B cell (primary cell): Measurements from ENCODE around the gene RPL29. TPM values are rescaled to one million over a fixed set of nuclear protein-coding genes. Genes with fewer than 3 reads are reported as not detected.

ENCODE experiments used
- ATAC-seq: fragments of 200-7000 bp; cut with Tn5 transposase; one replicate; pipeline ENCODE4 v1.10.0; 2021; ENCODE audit warnings: low read depth, mild to moderate bottlenecking, moderate number of reproducible peaks, moderate library complexity
- CTCF ChIA-PET: fragments of 350-600 bp; sonication (Branson Sonifier 250); formaldehyde crosslinking; loops from one replicate; lab custom pipeline; 2021; ENCODE audit warnings: antibody characterized with exemption, inconsistent platforms; lab: Charles Lee
- POLR2A ChIA-PET: fragments of 350-600 bp; sonication (Branson Sonifier 250); formaldehyde crosslinking; loops from one replicate; lab custom pipeline; 2021; ENCODE audit warnings: antibody characterized with exemption; lab: Charles Lee
- DNase-seq: peaks from one replicate; pipeline ENCODE4 v3.0.0; 2013
- H2AFZ ChIP-seq: 2 replicates; pipeline ENCODE4 v1.6.1; 2012; ENCODE audit warnings: mild to moderate bottlenecking, low read depth, low read length; ENCODE audit not compliant: insufficient read depth, poor library complexity, severe bottlenecking
- H3K27ac ChIP-seq, 2 donors: 1 replicate in 1 of 2; 2 replicates in 1 of 2; pipeline ENCODE4 v1.5.1; 2012 to 2013; ENCODE audit warnings: low read length in 2 of 2, mild to moderate bottlenecking in 2 of 2, moderate library complexity in 1 of 2
- H3K27me3 ChIP-seq, 4 experiments: fragments of 200-600 bp in 1 of 4; sonication (generic) in 1 of 4; replicated peaks in 1 of 4; 1 replicate in 2 of 4; 2 replicates in 2 of 4; pipeline versions ENCODE4 v1.6.1 to v1.7.0; 2013 to 2016; ENCODE audit warnings: low read length in 3 of 4, mild to moderate bottlenecking in 2 of 4, mixed read lengths in 1 of 4, moderate library complexity in 1 of 4; ENCODE audit not compliant: insufficient read depth in 4 of 4, control insufficient read depth in 3 of 4; ENCODE audit errors: control extremely low read depth in 1 of 4
- H3K36me3 ChIP-seq, 2 experiments: replicated peaks in 1 of 2; 1 replicate in 1 of 2; 2 replicates in 1 of 2; pipeline versions ENCODE4 v1.6.1 to v1.7.1; 2013; ENCODE audit warnings: low read length in 1 of 2; ENCODE audit not compliant: insufficient read depth in 2 of 2, control insufficient read depth in 1 of 2; ENCODE audit errors: control extremely low read depth in 1 of 2, extremely low read depth in 1 of 2
- H3K4me1 ChIP-seq, 2 donors: fragments of 200-600 bp in 1 of 2; sonication (generic) in 1 of 2; 1 replicate in 1 of 2; 2 replicates in 1 of 2; pipeline versions ENCODE4 v1.5.1 to v1.6.1; 2013 to 2017; ENCODE audit warnings: low read length in 2 of 2; ENCODE audit not compliant: control insufficient read depth in 2 of 2, insufficient read depth in 2 of 2
- H3K4me2 ChIP-seq: replicated peaks from 2 replicates; pipeline ENCODE3; 2012; ENCODE audit warnings: mild to moderate bottlenecking, low read depth, low read length; ENCODE audit not compliant: poor library complexity, severe bottlenecking
- H3K4me3 ChIP-seq, 5 experiments: fragments of 200-600 bp in 1 of 5; sonication (generic) in 1 of 5; 1 replicate in 3 of 5; 2 replicates in 2 of 5; pipeline versions ENCODE4 v1.5.1 to v1.7.0; 2011 to 2016; ENCODE audit warnings: low read length in 4 of 5, mild to moderate bottlenecking in 4 of 5, low read depth in 2 of 5, control low read depth in 1 of 5, moderate library complexity in 1 of 5; ENCODE audit not compliant: insufficient read depth in 1 of 5; ENCODE audit errors: control extremely low read depth in 1 of 5, extremely low read depth in 1 of 5
- H3K79me2 ChIP-seq: fragments of 200-600 bp; sonication (generic); one replicate; pipeline ENCODE4 v1.6.0; 2016; ENCODE audit warnings: low read length; ENCODE audit not compliant: control insufficient read depth, insufficient read depth
- H3K9ac ChIP-seq: fragments of 200-600 bp; sonication (generic); 2 replicates; pipeline ENCODE4 v1.6.1; 2017; ENCODE audit warnings: mild to moderate bottlenecking, low read length, moderate library complexity
- H3K9me3 ChIP-seq, 3 donors: one replicate each; pipeline versions ENCODE4 v1.6.1 to v1.7.1; 2013; ENCODE audit warnings: low read length in 2 of 3; ENCODE audit not compliant: control insufficient read depth in 2 of 3, insufficient read depth in 1 of 3; ENCODE audit errors: control extremely low read depth in 1 of 3
- H4K20me1 ChIP-seq: 2 replicates; pipeline ENCODE4 v1.6.0; 2012; ENCODE audit warnings: mild to moderate bottlenecking, low read length; ENCODE audit not compliant: insufficient read depth, control insufficient read depth, poor library complexity, severe bottlenecking
- H3K27ac Mint-ChIP-seq: one replicate; pipeline ENCODE4 v1.8.0; 2021; ENCODE audit warnings: mixed read lengths
- H3K27me3 Mint-ChIP-seq: one replicate; pipeline ENCODE4 v1.8.0; 2021; ENCODE audit warnings: mixed read lengths
- H3K4me1 Mint-ChIP-seq: one replicate; pipeline ENCODE4 v1.8.0; 2021; ENCODE audit warnings: mixed read lengths
- H3K4me3 Mint-ChIP-seq: one replicate; pipeline ENCODE4 v1.8.0; 2021; ENCODE audit warnings: mixed read lengths
- H3K9me3 Mint-ChIP-seq: one replicate; pipeline ENCODE4 v1.8.0; 2022; ENCODE audit warnings: mixed read lengths; ENCODE audit not compliant: insufficient read depth
- EZH2 ChIP-seq: IDR thresholded peaks from 2 replicates; pipeline ENCODE4 v1.6.1; 2012; ENCODE audit warnings: borderline replicate concordance, low read depth, mild to moderate bottlenecking, moderate library complexity, low read length; ENCODE audit not compliant: insufficient read depth, poor library complexity, severe bottlenecking
- WGBS: methylation state at CpG from one replicate; pipeline ENCODE4 v1.1.5; 2013; ENCODE audit warnings: missing lambda C conversion rate; ENCODE audit not compliant: insufficient coverage; 5-methylcytosine and 5-hydroxymethylcytosine counted together
- intact Hi-C: fragments of 100-400 bp; cut with micrococcal nuclease; formaldehyde crosslinking; loops from one replicate; pipeline ENCODE4 v1.10.0; 2022
- polyA plus RNA-seq: library from polyadenylated mRNA; depleted of rRNA; stranded (reverse); fragments of >200 nt; gene quantifications from 2 replicates; pipeline ENCODE4 v1.2.3, GENCODE V29; 2012
- total RNA-seq, 2 donors: library from RNA; stranded (reverse); fragments of 120-200 nt in 1 of 2; gene quantifications; 1 replicate in 1 of 2; 2 replicates in 1 of 2; pipeline versions ENCODE4 v1.2.3 to v1.2.4, GENCODE V29; 2013 to 2022
- TF ChIP-seq, protein P1 (sequence below): fragments of 200-600 bp; IDR thresholded peaks from one replicate; pipeline ENCODE4 v1.8.0; 2022; ENCODE audit warnings: antibody characterized with exemption, mild to moderate bottlenecking

The RPL29 gene
- total and polyA plus RNA-seq, 2 donors (not counting 1 experiment from before 2014, with no cell fraction given): 1,552 to 3,787 TPM

DNA sequence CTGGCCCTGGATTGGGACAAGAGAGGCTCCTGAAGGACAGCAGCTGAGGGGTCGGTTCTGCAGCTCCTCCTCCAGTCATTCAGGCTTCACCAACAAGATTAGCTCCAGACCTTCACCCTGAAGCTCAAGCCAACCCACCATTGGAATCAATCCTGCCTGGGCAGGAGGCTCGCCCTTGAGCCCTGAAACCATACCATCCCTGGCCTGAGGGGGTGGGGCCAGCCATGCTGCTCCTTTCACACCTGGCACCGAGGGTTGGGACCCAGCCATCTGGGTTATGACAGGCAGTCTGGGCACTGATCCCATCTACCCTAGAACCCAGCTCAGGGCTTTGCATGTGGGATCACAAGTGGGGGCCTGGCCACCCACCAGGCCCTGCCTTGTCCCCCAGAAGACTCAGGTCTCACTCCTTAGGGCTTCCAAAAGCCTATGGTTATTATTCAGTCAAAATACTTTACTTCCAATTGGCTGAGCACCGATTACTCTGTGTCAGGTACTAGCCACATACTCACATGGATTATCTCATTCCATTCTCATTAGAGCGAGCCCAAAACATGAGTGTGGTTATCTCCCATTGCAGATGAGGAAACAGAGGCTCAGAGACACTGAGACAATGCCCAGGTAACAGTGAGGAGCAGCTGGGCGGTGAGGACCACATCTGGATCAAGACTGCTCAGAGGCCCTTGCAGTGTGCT lies 24.9 kb downstream of the RPL29 start:
- Histone ChIP-seq H3K27ac (no peak overlapping the region), H3K36me3 (peaks cover 0 to 3% of the 10 kb centered on the region in 2 experiments), H2AFZ (no peak overlapping the region), H4K20me1 (no peaks in the 10 kb centered on the region), H3K4me3 (no peak overlapping the region), H3K4me2 (no peak overlapping the region), H3K27me3 (no peaks in the 10 kb centered on the region), H3K4me1 (peaks cover 18 to 40% of the 10 kb centered on the region in 2 donors), H3K9me3 (no peaks in the 10 kb centered on the region), H3K9ac (no peak overlapping the region), H3K79me2 (peaks cover 18% of the 10 kb centered on the region)
- no peak overlapping the region for H3K27ac Mint-ChIP-seq
- TF ChIP-seq, protein P1, sequence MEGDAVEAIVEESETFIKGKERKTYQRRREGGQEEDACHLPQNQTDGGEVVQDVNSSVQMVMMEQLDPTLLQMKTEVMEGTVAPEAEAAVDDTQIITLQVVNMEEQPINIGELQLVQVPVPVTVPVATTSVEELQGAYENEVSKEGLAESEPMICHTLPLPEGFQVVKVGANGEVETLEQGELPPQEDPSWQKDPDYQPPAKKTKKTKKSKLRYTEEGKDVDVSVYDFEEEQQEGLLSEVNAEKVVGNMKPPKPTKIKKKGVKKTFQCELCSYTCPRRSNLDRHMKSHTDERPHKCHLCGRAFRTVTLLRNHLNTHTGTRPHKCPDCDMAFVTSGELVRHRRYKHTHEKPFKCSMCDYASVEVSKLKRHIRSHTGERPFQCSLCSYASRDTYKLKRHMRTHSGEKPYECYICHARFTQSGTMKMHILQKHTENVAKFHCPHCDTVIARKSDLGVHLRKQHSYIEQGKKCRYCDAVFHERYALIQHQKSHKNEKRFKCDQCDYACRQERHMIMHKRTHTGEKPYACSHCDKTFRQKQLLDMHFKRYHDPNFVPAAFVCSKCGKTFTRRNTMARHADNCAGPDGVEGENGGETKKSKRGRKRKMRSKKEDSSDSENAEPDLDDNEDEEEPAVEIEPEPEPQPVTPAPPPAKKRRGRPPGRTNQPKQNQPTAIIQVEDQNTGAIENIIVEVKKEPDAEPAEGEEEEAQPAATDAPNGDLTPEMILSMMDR: no peak
- TF ChIP-seq EZH2: no peak
- peak overlapping the region; percentile 13 for H3K4me3 Mint-ChIP-seq
- H3K9me3 Mint-ChIP-seq: no peaks in the 10 kb centered on the region
- no peak for ATAC-seq
- H3K27me3 Mint-ChIP-seq: no peaks in the 10 kb centered on the region
- CTCF ChIA-PET: interaction anchor here (0.8 to 4.8 kb wide), 4 partner anchors 8 to 29 kb away, joined by 3 to 45 read pairs (median 5); partner anchors contain the start of genes PARP3 and RRP9
- 94% methylated on average over 6 of the region's 6 CpGs for WGBS
- peaks cover 35% of the 10 kb centered on the region for H3K4me1 Mint-ChIP-seq
- DNase-seq: no peak
- intact Hi-C loops: loop anchor here (10.0 kb wide), 1 partner anchor 734 kb away; the partner anchor contains the start of genes GLT8D1 and SPCS1
- POLR2A ChIA-PET: interaction anchor here (0.9 kb wide), 1 partner anchor 29 kb away, joined by 3 read pairs; the partner anchor contains the start of gene RRP9

DNA sequence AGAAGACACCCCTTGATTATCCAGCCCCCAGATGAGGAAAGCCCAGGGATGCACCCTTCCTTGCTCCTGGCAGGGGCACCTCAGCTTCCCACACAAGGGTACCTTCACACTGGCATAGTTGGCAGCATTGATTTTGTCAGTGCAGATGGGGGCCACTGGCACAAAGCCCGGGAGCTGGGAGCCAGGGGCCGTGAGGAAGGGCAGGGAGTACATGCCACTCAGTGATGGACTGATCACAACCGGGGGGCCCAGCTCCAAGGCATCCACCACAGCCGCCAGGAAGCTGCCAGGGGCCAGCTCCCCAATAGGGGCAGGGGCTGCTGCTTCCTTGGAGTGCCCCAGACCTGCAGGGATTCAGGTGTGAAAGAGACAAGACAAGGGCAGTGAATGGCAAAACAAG lies 25.9 kb downstream of the RPL29 start:
- POLR2A ChIA-PET: interaction anchor here (0.9 to 1.4 kb wide), 2 partner anchors 10 to 28 kb away, joined by 3 read pairs; partner anchors contain the start of gene RRP9
- no peak overlapping the region for H3K9ac ChIP-seq
- no peak overlapping the region for H2AFZ ChIP-seq
- no peak overlapping the region for H3K4me3 ChIP-seq
- peaks cover 0 to 3% of the 10 kb centered on the region in 2 experiments for H3K36me3 ChIP-seq
- intact Hi-C loops: loop anchor here (10.0 kb wide), 1 partner anchor 735 kb away; the partner anchor contains the start of genes GLT8D1 and SPCS1
- H3K27ac Mint-ChIP-seq: no peak overlapping the region
- H3K9me3 ChIP-seq: no peaks in the 10 kb centered on the region
- H3K27me3 Mint-ChIP-seq: no peaks in the 10 kb centered on the region
- CTCF ChIA-PET: interaction anchor here (1.5 kb wide), 1 partner anchor 28 kb away, joined by 7 read pairs; the partner anchor contains the start of genes PARP3 and RRP9
- H3K27ac ChIP-seq: no peak overlapping the region
- H3K27me3 ChIP-seq: no peaks in the 10 kb centered on the region
- peaks cover 13 to 36% of the 10 kb centered on the region in 2 donors for H3K4me1 ChIP-seq
- H3K9me3 Mint-ChIP-seq: no peaks in the 10 kb centered on the region
- no peak for ATAC-seq
- no peaks in the 10 kb centered on the region for H4K20me1 ChIP-seq
- H3K79me2 ChIP-seq: peaks cover 18% of the 10 kb centered on the region
- TF ChIP-seq, protein P1: no peak
- TF ChIP-seq EZH2: no peak
- no peak overlapping the region for H3K4me2 ChIP-seq
- no peak overlapping the region for H3K4me3 Mint-ChIP-seq
- H3K4me1 Mint-ChIP-seq: peaks cover 32% of the 10 kb centered on the region
- 97% methylated on average over 4 of the region's 4 CpGs for WGBS
- DNase-seq: no peak
